ENCODE data around the gene MTUS2. TPM values are rescaled to one million over a fixed set of nuclear protein-coding genes. Genes with fewer than 3 reads are reported as not detected.

The MTUS2 gene
- total and polyA plus RNA-seq, 2 experiments from 2014 or later = 0.27 to 0.38 TPM

- H4K20me1 ChIP-seq (replicated peaks; ENCODE audit: insufficient read depth) = no peaks in the 10 kb centered on the region
- no peak for ATAC-seq
- no peaks in the 10 kb centered on the region for H3K36me3 ChIP-seq (ENCODE audit: insufficient read depth)
- no peaks in the 10 kb centered on the region for H3K9me2 ChIP-seq (ENCODE audit: insufficient read depth)
- H2AFZ ChIP-seq = no peak overlapping the region
- no peaks in the 10 kb centered on the region for H3K27me3 ChIP-seq (ENCODE audit: insufficient read depth)
- no peak overlapping the region for H3K4me2 ChIP-seq
- no peaks in the 10 kb centered on the region for H3F3A ChIP-seq (replicated peaks; ENCODE audit: low read depth)
- Mint-ChIP-seq H3K27ac (no peak overlapping the region), H3K36me3 (ENCODE audit: low read depth) (no peaks in the 10 kb centered on the region), H3K4me1 (peaks cover 9% of the 10 kb centered on the region; the same call in 2 of the 3 replicates), H3K27me3 (ENCODE audit: insufficient read depth, low read depth, poor library complexity) (peaks cover 3% of the 10 kb centered on the region), H3K9me3 (no peaks in the 10 kb centered on the region), H3K4me3 (no peak overlapping the region)
- H3K79me2 ChIP-seq (replicated peaks; ENCODE audit: insufficient read depth) = no peaks in the 10 kb centered on the region
- H3K4me1 ChIP-seq (ENCODE audit: insufficient read depth) = peaks cover 4% of the 10 kb centered on the region; the same call in 1 of the 2 replicates
- no peak for DNase-seq (ENCODE audit: low spot score)
- H3K4me3 ChIP-seq = no peak overlapping the region
- TF ChIP-seq EZH2phosphoT487 (IDR thresholded peaks at IDR 0.05; ENCODE audit: unreplicated experiment) = no peak
- H3K27ac ChIP-seq (ENCODE audit: low read depth) = no peak overlapping the region
These were observed 628.0 kb downstream of the MTUS2 start for GRCh38 chr13:29448174-29448573.

GRCh38 chr13:29449726-29450125 lies 629.6 kb downstream of the MTUS2 start:
- Mint-ChIP-seq H3K36me3 (ENCODE audit: low read depth) (no peaks in the 10 kb centered on the region), H3K27me3 (ENCODE audit: insufficient read depth, low read depth, poor library complexity) (no peaks in the 10 kb centered on the region), H3K4me1 (peaks cover 11% of the 10 kb centered on the region; the same call in 2 of the 3 replicates), H3K9me3 (no peaks in the 10 kb centered on the region), H3K4me3 (no peak overlapping the region), H3K27ac (no peak overlapping the region; the same call in 1 of the 2 replicates)
- H3K36me3 ChIP-seq (ENCODE audit: insufficient read depth) = no peaks in the 10 kb centered on the region
- H3K9me2 ChIP-seq (ENCODE audit: insufficient read depth) = no peaks in the 10 kb centered on the region
- no peaks in the 10 kb centered on the region for H3K27me3 ChIP-seq (ENCODE audit: insufficient read depth)
- no peak overlapping the region for H3K4me3 ChIP-seq
- DNase-seq (ENCODE audit: low spot score) (no peak), ATAC-seq (no peak)
- no peaks in the 10 kb centered on the region for H3F3A ChIP-seq (replicated peaks; ENCODE audit: low read depth)
- no peak overlapping the region for H3K27ac ChIP-seq (ENCODE audit: low read depth)
- H3K79me2 ChIP-seq (replicated peaks; ENCODE audit: insufficient read depth) = no peaks in the 10 kb centered on the region
- no peaks in the 10 kb centered on the region for H4K20me1 ChIP-seq (replicated peaks; ENCODE audit: insufficient read depth)
- no peak overlapping the region for H3K4me2 ChIP-seq
- peaks cover 4% of the 10 kb centered on the region; the same call in 1 of the 2 replicates for H3K4me1 ChIP-seq (ENCODE audit: insufficient read depth)
- H2AFZ ChIP-seq = no peak overlapping the region
- TF ChIP-seq, protein P1, sequence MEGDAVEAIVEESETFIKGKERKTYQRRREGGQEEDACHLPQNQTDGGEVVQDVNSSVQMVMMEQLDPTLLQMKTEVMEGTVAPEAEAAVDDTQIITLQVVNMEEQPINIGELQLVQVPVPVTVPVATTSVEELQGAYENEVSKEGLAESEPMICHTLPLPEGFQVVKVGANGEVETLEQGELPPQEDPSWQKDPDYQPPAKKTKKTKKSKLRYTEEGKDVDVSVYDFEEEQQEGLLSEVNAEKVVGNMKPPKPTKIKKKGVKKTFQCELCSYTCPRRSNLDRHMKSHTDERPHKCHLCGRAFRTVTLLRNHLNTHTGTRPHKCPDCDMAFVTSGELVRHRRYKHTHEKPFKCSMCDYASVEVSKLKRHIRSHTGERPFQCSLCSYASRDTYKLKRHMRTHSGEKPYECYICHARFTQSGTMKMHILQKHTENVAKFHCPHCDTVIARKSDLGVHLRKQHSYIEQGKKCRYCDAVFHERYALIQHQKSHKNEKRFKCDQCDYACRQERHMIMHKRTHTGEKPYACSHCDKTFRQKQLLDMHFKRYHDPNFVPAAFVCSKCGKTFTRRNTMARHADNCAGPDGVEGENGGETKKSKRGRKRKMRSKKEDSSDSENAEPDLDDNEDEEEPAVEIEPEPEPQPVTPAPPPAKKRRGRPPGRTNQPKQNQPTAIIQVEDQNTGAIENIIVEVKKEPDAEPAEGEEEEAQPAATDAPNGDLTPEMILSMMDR (conservative IDR thresholded peaks at IDR 0.05; ENCODE audit: low read depth in 2 of 2) = no peak
- no peak for TF ChIP-seq CREB1 (CRISPR knock-in tag; IDR thresholded peaks at IDR 0.05; ENCODE audit: low read depth)
- no peak for TF ChIP-seq ZNF114 (CRISPR knock-in tag; IDR thresholded peaks at IDR 0.05)
- no peak for TF ChIP-seq STAT1 (IDR thresholded peaks at IDR 0.05; ENCODE audit: unreplicated experiment)
- TF ChIP-seq EZH2phosphoT487 (IDR thresholded peaks at IDR 0.05; ENCODE audit: unreplicated experiment) = no peak
- TF ChIP-seq, protein P2, sequence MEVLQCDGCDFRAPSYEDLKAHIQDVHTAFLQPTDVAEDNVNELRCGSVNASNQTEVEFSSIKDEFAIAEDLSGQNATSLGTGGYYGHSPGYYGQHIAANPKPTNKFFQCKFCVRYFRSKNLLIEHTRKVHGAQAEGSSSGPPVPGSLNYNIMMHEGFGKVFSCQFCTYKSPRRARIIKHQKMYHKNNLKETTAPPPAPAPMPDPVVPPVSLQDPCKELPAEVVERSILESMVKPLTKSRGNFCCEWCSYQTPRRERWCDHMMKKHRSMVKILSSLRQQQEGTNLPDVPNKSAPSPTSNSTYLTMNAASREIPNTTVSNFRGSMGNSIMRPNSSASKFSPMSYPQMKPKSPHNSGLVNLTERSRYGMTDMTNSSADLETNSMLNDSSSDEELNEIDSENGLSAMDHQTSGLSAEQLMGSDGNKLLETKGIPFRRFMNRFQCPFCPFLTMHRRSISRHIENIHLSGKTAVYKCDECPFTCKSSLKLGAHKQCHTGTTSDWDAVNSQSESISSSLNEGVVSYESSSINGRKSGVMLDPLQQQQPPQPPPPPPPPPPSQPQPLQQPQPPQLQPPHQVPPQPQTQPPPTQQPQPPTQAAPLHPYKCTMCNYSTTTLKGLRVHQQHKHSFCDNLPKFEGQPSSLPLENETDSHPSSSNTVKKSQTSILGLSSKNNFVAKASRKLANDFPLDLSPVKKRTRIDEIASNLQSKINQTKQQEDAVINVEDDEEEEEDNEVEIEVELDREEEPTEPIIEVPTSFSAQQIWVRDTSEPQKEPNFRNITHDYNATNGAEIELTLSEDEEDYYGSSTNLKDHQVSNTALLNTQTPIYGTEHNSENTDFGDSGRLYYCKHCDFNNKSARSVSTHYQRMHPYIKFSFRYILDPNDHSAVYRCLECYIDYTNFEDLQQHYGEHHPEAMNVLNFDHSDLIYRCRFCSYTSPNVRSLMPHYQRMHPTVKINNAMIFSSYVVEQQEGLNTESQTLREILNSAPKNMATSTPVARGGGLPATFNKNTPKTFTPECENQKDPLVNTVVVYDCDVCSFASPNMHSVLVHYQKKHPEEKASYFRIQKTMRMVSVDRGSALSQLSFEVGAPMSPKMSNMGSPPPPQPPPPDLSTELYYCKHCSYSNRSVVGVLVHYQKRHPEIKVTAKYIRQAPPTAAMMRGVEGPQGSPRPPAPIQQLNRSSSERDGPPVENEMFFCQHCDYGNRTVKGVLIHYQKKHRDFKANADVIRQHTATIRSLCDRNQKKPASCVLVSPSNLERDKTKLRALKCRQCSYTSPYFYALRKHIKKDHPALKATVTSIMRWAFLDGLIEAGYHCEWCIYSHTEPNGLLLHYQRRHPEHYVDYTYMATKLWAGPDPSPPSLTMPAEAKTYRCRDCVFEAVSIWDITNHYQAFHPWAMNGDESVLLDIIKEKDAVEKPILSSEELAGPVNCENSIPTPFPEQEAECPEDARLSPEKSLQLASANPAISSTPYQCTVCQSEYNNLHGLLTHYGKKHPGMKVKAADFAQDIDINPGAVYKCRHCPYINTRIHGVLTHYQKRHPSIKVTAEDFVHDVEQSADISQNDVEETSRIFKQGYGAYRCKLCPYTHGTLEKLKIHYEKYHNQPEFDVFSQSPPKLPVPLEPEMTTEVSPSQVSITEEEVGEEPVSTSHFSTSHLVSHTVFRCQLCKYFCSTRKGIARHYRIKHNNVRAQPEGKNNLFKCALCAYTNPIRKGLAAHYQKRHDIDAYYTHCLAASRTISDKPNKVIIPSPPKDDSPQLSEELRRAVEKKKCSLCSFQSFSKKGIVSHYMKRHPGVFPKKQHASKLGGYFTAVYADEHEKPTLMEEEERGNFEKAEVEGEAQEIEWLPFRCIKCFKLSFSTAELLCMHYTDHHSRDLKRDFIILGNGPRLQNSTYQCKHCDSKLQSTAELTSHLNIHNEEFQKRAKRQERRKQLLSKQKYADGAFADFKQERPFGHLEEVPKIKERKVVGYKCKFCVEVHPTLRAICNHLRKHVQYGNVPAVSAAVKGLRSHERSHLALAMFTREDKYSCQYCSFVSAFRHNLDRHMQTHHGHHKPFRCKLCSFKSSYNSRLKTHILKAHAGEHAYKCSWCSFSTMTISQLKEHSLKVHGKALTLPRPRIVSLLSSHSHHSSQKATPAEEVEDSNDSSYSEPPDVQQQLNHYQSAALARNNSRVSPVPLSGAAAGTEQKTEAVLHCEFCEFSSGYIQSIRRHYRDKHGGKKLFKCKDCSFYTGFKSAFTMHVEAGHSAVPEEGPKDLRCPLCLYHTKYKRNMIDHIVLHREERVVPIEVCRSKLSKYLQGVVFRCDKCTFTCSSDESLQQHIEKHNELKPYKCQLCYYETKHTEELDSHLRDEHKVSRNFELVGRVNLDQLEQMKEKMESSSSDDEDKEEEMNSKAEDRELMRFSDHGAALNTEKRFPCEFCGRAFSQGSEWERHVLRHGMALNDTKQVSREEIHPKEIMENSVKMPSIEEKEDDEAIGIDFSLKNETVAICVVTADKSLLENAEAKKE (CRISPR knock-in tag; IDR thresholded peaks at IDR 0.05) = no peak
- no peak for TF ChIP-seq ETS1 (IDR thresholded peaks at IDR 0.05)
- TF ChIP-seq NANOG (IDR thresholded peaks at IDR 0.05; ENCODE audit: borderline replicate concordance) = no peak
- TF ChIP-seq, protein P3, sequence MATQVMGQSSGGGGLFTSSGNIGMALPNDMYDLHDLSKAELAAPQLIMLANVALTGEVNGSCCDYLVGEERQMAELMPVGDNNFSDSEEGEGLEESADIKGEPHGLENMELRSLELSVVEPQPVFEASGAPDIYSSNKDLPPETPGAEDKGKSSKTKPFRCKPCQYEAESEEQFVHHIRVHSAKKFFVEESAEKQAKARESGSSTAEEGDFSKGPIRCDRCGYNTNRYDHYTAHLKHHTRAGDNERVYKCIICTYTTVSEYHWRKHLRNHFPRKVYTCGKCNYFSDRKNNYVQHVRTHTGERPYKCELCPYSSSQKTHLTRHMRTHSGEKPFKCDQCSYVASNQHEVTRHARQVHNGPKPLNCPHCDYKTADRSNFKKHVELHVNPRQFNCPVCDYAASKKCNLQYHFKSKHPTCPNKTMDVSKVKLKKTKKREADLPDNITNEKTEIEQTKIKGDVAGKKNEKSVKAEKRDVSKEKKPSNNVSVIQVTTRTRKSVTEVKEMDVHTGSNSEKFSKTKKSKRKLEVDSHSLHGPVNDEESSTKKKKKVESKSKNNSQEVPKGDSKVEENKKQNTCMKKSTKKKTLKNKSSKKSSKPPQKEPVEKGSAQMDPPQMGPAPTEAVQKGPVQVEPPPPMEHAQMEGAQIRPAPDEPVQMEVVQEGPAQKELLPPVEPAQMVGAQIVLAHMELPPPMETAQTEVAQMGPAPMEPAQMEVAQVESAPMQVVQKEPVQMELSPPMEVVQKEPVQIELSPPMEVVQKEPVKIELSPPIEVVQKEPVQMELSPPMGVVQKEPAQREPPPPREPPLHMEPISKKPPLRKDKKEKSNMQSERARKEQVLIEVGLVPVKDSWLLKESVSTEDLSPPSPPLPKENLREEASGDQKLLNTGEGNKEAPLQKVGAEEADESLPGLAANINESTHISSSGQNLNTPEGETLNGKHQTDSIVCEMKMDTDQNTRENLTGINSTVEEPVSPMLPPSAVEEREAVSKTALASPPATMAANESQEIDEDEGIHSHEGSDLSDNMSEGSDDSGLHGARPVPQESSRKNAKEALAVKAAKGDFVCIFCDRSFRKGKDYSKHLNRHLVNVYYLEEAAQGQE (IDR thresholded peaks at IDR 0.05; ENCODE audit: unreplicated experiment) = no peak
